ENCODE measurements around the gene CLDN22.

The CLDN22 gene

GRCh38 chr4:183284965-183285364, 35.1 kb downstream of the CLDN22 start:
- no peak for TF ChIP-seq ISL1 (CRISPR knock-in tag; IDR thresholded peaks at IDR 0.05)
- no peak for TF ChIP-seq CSRNP3 (CRISPR knock-in tag; IDR thresholded peaks at IDR 0.05)
- TF ChIP-seq TSHZ2 (CRISPR knock-in tag; IDR thresholded peaks at IDR 0.05): no peak
- TF ChIP-seq ZNF8 (CRISPR knock-in tag; IDR thresholded peaks at IDR 0.05): no peak
- no peak for TF ChIP-seq GLIS3 (CRISPR knock-in tag; IDR thresholded peaks at IDR 0.05)
- TF ChIP-seq ARNTL (CRISPR knock-in tag; IDR thresholded peaks at IDR 0.05; ENCODE audit: borderline replicate concordance, low read depth): no peak
- TF ChIP-seq TCF4 (CRISPR knock-in tag; IDR thresholded peaks at IDR 0.05; ENCODE audit: borderline replicate concordance): no peak
- no peak for TF ChIP-seq ESRRG (CRISPR knock-in tag; IDR thresholded peaks at IDR 0.05)
- no peak for TF ChIP-seq OSR1 (CRISPR knock-in tag; IDR thresholded peaks at IDR 0.05)
- TF ChIP-seq POU6F1 (CRISPR knock-in tag; IDR thresholded peaks at IDR 0.05; ENCODE audit: borderline replicate concordance, low read depth): no peak
- no peak for TF ChIP-seq CREB5 (CRISPR knock-in tag; IDR thresholded peaks at IDR 0.05; ENCODE audit: low read depth)
- no peak for TF ChIP-seq ZFP30 (CRISPR knock-in tag; IDR thresholded peaks at IDR 0.05)
- TF ChIP-seq ZNF70 (CRISPR knock-in tag; IDR thresholded peaks at IDR 0.05): no peak
- no peak for TF ChIP-seq SNAI2 (CRISPR knock-in tag; IDR thresholded peaks at IDR 0.05)
- no peak for TF ChIP-seq TOX (CRISPR knock-in tag; IDR thresholded peaks at IDR 0.05; ENCODE audit: borderline replicate concordance)
- no peak for TF ChIP-seq ZC3H10 (CRISPR knock-in tag; IDR thresholded peaks at IDR 0.05)
- TF ChIP-seq ZFP3 (CRISPR knock-in tag; IDR thresholded peaks at IDR 0.05): no peak
- ATAC-seq: peak; percentile 83

GRCh38 chr4:183284258-183284785, 35.8 kb downstream of the CLDN22 start:
- no peak for ATAC-seq
- no peak for TF ChIP-seq BACH2 (CRISPR knock-in tag; IDR thresholded peaks at IDR 0.05; ENCODE audit: borderline replicate concordance)
- no peak for TF ChIP-seq TOX (CRISPR knock-in tag; IDR thresholded peaks at IDR 0.05; ENCODE audit: borderline replicate concordance)
- no peak for TF ChIP-seq CSDC2 (CRISPR knock-in tag; IDR thresholded peaks at IDR 0.05)
- TF ChIP-seq ESRRG (CRISPR knock-in tag; IDR thresholded peaks at IDR 0.05): no peak

GRCh38 chr4:183276106-183276505, 44.0 kb downstream of the CLDN22 start:
- no peak for TF ChIP-seq ZNF8 (CRISPR knock-in tag; IDR thresholded peaks at IDR 0.05)
- no peak for TF ChIP-seq ARNTL (CRISPR knock-in tag; IDR thresholded peaks at IDR 0.05; ENCODE audit: borderline replicate concordance, low read depth)
- no peak for TF ChIP-seq CREB5 (CRISPR knock-in tag; IDR thresholded peaks at IDR 0.05; ENCODE audit: low read depth)
- TF ChIP-seq ESRRG (CRISPR knock-in tag; IDR thresholded peaks at IDR 0.05): no peak
- no peak for TF ChIP-seq ZNF70 (CRISPR knock-in tag; IDR thresholded peaks at IDR 0.05)
- TF ChIP-seq OSR1 (CRISPR knock-in tag; IDR thresholded peaks at IDR 0.05): no peak
- no peak for ATAC-seq

GRCh38 chr4:183272384-183272783, 47.7 kb downstream of the CLDN22 start:
- ATAC-seq: no peak

More at GRCh38 chr4:183272384-183272783, 47.7 kb downstream of the CLDN22 start:
- no peak for TF ChIP-seq BACH2 (CRISPR knock-in tag; IDR thresholded peaks at IDR 0.05; ENCODE audit: borderline replicate concordance)
- no peak for TF ChIP-seq POU6F1 (CRISPR knock-in tag; IDR thresholded peaks at IDR 0.05; ENCODE audit: borderline replicate concordance, low read depth)
- no peak for TF ChIP-seq ZFP3 (CRISPR knock-in tag; IDR thresholded peaks at IDR 0.05)
- no peak for TF ChIP-seq CREB5 (CRISPR knock-in tag; IDR thresholded peaks at IDR 0.05; ENCODE audit: low read depth)
- TF ChIP-seq TOX (CRISPR knock-in tag; IDR thresholded peaks at IDR 0.05; ENCODE audit: borderline replicate concordance): no peak
- TF ChIP-seq TCF4 (CRISPR knock-in tag; IDR thresholded peaks at IDR 0.05; ENCODE audit: borderline replicate concordance): no peak
- TF ChIP-seq ARNTL (CRISPR knock-in tag; IDR thresholded peaks at IDR 0.05; ENCODE audit: borderline replicate concordance, low read depth): no peak
- TF ChIP-seq ZNF565 (CRISPR knock-in tag; conservative IDR thresholded peaks at IDR 0.05; ENCODE audit: low read depth): no peak
- no peak for TF ChIP-seq SNAI2 (CRISPR knock-in tag; IDR thresholded peaks at IDR 0.05)
